NCI-H524 treated with DMSO at 0.1 percent for 48 hours (cell line): Measurements from ENCODE around the gene THSD7A.
"Not testable (repeated sequence)": the region's sequence is repeated elsewhere in the genome, so short reads cannot be mapped to it uniquely, and the experiment has no call there.

Experiments used
- DNase-seq: peaks from one replicate; lab custom pipeline; 2025; lab: John Stamatoyannopoulos, UW

Gene THSD7A

DNA sequence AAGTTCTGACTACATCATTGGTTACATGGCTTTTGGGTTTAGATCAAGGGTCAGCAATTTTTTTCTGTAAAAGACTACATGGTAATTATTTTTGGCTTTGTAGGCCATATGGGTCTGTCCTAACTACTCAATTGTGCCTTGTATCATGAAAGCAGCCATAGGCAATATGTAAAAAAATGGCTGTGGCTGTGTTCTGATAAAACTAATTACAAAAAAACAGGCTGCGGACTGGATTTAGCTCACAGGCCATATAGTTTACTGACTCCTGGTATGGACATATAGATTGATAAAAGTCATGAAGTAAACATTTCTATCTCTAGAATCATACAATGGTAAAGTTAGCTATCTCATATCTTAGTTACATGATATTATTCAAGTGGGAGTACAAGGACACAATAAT is 375.4 kb downstream of the THSD7A start:
- no peak for DNase-seq

GRCh38 chr7:11452476-11452875 is 379.5 kb downstream of the THSD7A start:
- DNase-seq: no peak

GRCh38 chr7:11450281-11450680 is 381.7 kb downstream of the THSD7A start:
- no peak for DNase-seq

GRCh38 chr7:11449316-11449715 is 382.7 kb downstream of the THSD7A start:
- no peak for DNase-seq

GRCh38 chr7:11448323-11448722 is 383.7 kb downstream of the THSD7A start:
- no peak for DNase-seq

DNA sequence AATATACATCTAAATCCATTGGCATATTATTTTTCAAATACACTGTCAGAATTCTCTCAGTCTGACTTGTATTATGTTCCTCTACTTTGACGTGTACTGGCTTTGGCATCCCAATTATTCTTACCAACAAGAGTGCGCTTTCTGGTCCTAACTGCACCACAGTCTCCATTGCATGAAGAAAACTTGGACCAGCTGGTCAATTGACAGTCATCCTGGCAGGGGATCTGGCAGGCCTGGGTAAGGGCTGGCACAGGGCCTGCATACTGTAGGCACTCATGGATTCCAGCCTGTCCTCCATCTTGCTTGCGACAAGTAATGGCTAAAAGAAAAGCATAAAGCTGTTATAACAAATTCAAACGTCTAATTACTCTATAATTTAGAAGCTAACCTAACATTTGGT is 384.9 kb downstream of the THSD7A start:
- no peak for DNase-seq

DNA sequence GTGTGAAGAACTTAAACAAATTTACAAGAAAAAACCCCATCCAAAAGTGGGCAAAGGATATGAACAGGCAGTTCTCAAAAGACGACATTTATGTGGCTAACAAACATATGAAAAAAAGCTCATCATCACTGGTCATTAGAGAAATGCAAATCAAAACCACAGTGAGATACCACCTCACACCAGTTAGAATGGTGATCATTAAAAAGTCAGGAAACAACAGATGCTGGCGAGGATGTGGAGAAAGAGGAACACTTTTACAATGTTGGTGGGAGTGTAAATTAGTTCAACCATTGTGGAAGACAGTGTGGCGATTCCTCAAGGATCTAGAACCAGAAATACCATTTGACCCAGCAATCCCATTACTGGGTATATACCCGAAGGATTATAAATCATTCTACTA is 388.1 kb downstream of the THSD7A start:
- DNase-seq: not testable (repeated sequence)

DNA sequence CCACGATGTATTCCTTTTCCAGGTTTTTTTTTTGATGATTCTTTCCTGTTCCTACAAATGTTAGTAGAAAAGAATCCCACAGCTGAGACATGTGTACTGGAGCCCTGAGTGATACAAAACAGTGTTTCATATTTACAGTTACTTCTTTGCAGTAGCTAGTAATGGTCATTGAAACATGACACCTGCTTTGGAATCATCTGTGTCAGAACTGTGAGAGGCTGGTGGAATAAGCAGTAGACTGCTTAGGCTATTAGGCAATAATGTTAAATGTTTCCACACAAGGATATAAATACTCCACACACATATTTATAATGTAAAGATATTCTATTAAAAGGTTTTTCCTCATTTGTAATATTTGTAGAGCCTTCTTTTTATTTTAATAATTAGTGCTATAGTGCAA is 394.0 kb downstream of the THSD7A start:
- no peak for DNase-seq

DNA sequence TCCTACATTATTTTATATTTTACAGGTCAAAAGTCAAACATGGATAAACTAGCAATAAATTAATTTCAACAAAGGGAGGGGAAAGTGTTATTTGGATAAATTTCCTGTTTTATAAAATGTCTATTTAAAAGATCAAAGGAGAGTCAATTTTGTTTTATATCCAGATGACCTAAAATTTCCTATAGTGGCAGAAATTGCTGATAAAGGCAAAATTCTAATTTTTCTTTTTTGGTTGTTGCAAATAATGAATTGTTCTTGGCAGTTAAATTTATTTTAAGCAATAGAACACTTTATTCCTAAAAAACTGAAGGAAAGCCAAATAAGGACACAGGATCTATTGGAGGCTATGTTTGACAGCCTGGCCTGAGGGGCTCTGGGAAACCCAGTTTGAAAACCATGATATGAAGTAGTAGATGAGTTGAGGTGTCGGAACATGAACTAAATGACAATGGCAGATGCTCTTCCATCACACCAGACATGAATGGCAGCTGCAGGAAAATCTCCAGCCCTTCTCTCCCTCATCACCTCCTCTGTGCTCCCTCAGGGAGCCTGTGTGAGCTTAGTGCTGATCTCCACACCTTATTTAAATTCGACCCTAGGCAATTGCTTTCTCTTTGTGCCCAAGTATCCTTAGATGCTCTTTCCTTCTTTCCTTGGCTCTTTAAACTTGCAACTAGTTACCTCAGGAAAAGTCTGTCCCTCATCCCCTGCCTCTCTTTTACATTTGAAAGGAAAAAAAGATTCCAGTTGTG is 395.0 kb downstream of the THSD7A start:
- DNase-seq: no peak

DNA sequence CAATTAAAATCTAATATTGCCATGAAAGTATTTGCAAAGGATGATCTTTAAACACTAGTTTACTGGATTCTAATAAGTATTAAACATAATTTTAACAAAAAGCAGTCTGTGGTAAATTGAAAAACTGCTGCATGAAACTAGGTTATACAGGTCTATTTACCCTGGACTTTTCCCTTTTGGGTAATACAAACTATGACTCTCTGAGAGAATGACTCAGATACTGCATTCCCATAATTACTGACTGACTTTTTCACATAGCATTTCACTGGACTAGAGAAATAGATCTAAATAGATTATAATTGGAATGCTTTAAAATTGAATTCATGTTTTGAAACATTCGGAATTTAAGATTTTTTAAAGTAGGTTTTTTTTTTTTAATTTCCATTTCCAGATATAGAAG is 395.7 kb downstream of the THSD7A start:
- no peak for DNase-seq

GRCh38 chr7:11434366-11434765 is 397.6 kb downstream of the THSD7A start:
- no peak for DNase-seq

GRCh38 chr7:11430841-11431240 is 401.2 kb downstream of the THSD7A start:
- no peak for DNase-seq

GRCh38 chr7:11430112-11430511 is 401.9 kb downstream of the THSD7A start:
- no peak for DNase-seq

DNA sequence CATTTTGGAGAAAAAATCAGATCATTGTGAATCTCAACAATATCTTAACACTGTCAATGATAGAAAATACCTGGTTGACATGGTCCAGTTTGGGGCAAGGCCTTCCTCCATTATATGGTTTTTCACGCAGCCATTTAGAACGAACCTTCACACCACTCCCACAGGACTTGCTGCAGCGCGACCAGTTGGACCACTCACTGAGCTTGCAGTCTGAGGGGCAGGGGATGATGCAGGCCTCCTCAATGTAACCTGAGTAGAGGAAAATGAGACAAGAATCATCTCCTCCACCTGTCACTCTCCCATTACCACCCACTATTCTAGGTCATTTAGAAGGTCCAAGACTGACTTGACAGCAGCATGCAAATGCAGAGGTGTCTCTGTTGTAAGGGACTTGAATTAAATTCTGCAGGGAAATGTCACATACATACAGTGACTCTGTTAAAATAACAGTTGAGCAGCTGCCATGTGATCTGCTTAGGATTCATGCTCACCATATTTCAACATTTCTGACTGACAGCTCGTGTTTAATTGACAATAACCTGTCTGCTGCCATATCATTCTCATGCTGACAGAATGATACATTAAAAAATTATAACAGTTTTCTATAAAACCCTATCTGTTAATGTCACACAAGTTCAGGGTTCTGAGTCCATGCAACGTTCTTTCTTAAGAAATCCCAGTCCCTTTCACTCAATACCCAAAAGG is 403.0 kb downstream of the THSD7A start:
- DNase-seq: no peak

DNA sequence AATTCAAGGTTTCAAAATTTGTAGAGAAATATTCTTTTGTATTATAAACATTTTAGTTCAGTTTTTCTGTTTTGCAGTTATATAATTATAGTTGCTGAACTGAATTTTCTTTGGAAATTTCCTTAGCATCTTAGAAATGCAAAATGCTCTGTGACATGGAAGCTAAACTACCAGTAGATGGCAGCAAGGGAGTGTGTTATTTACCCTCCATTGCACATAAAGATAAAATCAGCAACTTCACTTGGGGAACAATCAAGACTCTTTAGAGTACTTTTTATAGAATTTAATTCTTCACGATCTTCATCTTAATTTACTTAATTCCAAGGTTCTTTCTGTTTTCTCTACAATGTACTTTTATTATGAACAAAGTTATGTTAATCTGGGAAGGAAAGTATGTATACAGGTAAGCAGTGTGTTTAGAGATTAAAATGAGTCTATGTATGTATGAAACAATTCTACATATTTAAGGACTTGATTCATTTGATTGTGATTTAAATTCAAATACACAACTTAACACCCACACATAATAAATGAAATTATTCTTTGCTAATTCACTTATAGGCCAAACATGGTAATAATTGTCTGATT is 404.2 kb downstream of the THSD7A start:
- DNase-seq: no peak

DNA sequence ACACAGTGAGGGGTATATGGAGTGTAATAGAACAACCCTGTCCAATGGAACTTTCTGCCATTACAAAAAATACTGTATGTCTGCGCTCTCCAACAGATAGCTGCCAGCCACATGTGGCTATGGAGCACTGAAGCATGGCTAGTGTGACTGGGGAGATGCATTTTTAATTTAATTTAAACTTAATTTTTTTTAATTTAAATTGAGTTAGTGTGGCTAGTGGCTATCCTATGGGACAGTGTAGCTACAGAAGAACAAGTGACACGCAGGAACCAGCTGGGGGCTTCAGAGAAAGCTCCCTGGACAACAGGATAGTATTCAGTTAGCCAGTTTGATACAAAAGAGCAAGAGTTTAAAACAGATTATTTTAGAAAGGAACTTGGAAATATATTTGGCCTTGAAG is 408.0 kb downstream of the THSD7A start:
- no peak for DNase-seq

GRCh38 chr7:11420049-11420448 is 411.9 kb downstream of the THSD7A start:
- DNase-seq: no peak

GRCh38 chr7:11416641-11417458 is 415.1 kb downstream of the THSD7A start:
- DNase-seq: no peak

DNA sequence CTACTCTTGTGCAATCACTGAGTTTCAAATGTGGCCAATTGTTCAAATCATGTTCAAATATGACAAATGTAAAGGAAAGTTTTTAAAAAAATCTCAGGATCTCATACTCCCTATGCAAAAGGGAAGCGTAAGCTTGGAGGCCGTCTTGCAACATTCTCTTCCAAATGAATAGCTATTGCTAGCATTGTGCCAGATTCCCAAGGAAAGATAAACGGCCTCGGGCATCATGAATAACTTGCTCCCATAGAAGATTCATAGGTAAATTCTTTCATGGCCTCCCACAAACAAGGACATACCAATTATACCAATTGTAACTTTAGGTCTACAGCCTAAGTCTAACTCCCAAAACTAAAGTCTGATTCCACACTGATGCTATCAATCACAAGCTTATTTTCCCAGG is 416.9 kb downstream of the THSD7A start:
- no peak for DNase-seq

GRCh38 chr7:11413901-11414300 is 418.1 kb downstream of the THSD7A start:
- no peak for DNase-seq

DNA sequence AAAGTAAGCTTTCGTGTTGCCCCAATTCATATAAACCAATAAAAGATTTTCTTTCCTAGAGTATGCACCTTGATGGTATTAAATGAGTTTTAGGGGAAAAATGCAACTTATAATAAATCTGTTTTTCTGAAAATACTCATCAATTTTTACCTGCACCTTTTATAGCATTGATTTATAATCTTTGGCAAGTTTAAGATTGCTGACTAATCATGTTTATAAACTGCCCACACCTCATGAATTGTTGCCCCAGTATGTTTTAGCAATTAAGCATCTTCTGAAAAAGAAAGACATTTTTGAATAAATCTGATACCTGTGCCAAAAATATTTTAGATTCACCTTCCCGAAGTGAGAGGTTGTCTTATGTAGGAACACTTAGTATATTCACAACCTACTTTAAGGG is 420.0 kb downstream of the THSD7A start:
- DNase-seq: no peak
